Mesothelial cell of epicardium (in vitro differentiated cells): Measurements from ENCODE around the gene ETS2. TPM values are rescaled to one million over a fixed set of nuclear protein-coding genes. Genes with fewer than 3 reads are reported as not detected.

Source experiments
- DNase-seq, 2 experiments: peaks; one replicate each; pipeline ENCODE4 v3.0.0; 2021; ENCODE audit warnings: low spot score in 2 of 2; ENCODE audit not compliant: unreplicated experiment in 2 of 2
- H3K27ac Mint-ChIP-seq: 2 replicates; pipeline ENCODE4 v1.8.0; 2021; ENCODE audit warnings: mixed read lengths
- H3K27me3 Mint-ChIP-seq: 2 replicates; pipeline ENCODE4 v1.8.0; 2021; ENCODE audit warnings: low read depth, mixed read lengths
- H3K36me3 Mint-ChIP-seq: 2 replicates; pipeline ENCODE4 v1.8.0; 2021; ENCODE audit warnings: mixed read lengths
- H3K4me1 Mint-ChIP-seq: 2 replicates; pipeline ENCODE4 v1.8.0; 2021; ENCODE audit warnings: mixed read lengths
- H3K4me3 Mint-ChIP-seq: 2 replicates; pipeline ENCODE4 v1.8.0; 2021; ENCODE audit warnings: mild to moderate bottlenecking, moderate library complexity, mixed read lengths
- H3K9me3 Mint-ChIP-seq: 2 replicates; pipeline ENCODE4 v1.8.0; 2021; ENCODE audit warnings: mixed read lengths
- total RNA-seq: library from RNA; stranded (reverse); gene quantifications from 3 replicates; pipeline ENCODE4 v1.2.1, GENCODE V29; 2021
- TF ChIP-seq, protein P1 (sequence below): fragments of 200-600 bp; sonication (generic); IDR thresholded peaks from one replicate; pipeline ENCODE4 v1.5.0; 2021; ENCODE audit warnings: antibody characterized with exemption; ENCODE audit not compliant: unreplicated experiment

Gene ETS2
- total RNA-seq, 1 donor from 2014 or later: 30.5 TPM

GRCh38 chr21:38821248-38821647, 15.5 kb downstream of the ETS2 start:
- Mint-ChIP-seq H3K36me3 (peaks cover 69% of the 10 kb centered on the region), H3K9me3 (peaks cover 4% of the 10 kb centered on the region), H3K27me3 (no peaks in the 10 kb centered on the region), H3K4me1 (peaks cover 7% of the 10 kb centered on the region), H3K27ac (no peak overlapping the region), H3K4me3 (no peak overlapping the region)
- TF ChIP-seq, protein P1, sequence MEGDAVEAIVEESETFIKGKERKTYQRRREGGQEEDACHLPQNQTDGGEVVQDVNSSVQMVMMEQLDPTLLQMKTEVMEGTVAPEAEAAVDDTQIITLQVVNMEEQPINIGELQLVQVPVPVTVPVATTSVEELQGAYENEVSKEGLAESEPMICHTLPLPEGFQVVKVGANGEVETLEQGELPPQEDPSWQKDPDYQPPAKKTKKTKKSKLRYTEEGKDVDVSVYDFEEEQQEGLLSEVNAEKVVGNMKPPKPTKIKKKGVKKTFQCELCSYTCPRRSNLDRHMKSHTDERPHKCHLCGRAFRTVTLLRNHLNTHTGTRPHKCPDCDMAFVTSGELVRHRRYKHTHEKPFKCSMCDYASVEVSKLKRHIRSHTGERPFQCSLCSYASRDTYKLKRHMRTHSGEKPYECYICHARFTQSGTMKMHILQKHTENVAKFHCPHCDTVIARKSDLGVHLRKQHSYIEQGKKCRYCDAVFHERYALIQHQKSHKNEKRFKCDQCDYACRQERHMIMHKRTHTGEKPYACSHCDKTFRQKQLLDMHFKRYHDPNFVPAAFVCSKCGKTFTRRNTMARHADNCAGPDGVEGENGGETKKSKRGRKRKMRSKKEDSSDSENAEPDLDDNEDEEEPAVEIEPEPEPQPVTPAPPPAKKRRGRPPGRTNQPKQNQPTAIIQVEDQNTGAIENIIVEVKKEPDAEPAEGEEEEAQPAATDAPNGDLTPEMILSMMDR: no peak
- DNase-seq: no peak

- Mint-ChIP-seq H3K4me3 (no peak overlapping the region), H3K9me3 (peaks cover 6% of the 10 kb centered on the region), H3K27me3 (no peaks in the 10 kb centered on the region), H3K27ac (no peak overlapping the region), H3K36me3 (peaks cover 65% of the 10 kb centered on the region), H3K4me1 (peaks cover 7% of the 10 kb centered on the region)
- DNase-seq: no peak
- TF ChIP-seq, protein P1: no peak
Measured at GRCh38 chr21:38821959-38822682, 16.4 kb downstream of the ETS2 start.

DNA sequence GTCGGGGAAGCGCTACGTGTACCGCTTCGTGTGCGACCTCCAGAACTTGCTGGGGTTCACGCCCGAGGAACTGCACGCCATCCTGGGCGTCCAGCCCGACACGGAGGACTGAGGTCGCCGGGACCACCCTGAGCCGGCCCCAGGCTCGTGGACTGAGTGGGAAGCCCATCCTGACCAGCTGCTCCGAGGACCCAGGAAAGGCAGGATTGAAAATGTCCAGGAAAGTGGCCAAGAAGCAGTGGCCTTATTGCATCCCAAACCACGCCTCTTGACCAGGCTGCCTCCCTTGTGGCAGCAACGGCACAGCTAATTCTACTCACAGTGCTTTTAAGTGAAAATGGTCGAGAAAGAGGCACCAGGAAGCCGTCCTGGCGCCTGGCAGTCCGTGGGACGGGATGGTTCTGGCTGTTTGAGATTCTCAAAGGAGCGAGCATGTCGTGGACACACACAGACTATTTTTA, 17.1 kb downstream of the ETS2 start:
- TF ChIP-seq, protein P1: no peak

DNA sequence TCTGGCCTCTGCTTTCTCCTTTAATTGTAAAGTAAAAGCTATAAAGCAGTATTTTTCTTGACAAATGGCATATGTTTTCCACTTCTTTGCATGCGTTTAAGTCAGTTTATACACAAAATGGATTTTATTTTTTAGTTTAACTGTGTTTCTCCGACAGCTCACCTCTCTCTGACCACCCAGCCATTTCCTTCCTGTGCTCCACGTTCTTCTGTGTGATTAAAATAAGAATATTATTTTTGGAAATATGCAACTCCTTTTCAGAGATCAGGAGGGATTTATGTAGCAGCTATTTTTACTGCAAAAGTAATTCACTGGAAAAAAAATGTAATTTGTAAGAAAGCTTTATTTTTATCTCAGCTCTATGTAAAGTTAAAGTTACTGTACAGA, 18.0 kb downstream of the ETS2 start:
- Mint-ChIP-seq H3K27me3 (no peaks in the 10 kb centered on the region), H3K4me1 (peaks cover 7% of the 10 kb centered on the region), H3K27ac (peak overlapping the region; percentile 66), H3K4me3 (no peak overlapping the region), H3K36me3 (peaks cover 56% of the 10 kb centered on the region), H3K9me3 (peaks cover 12% of the 10 kb centered on the region)
- TF ChIP-seq, protein P1: no peak
- no peak for DNase-seq

More for the DNA sequence above, 17.1 kb downstream of the ETS2 start:
- Mint-ChIP-seq H3K27ac (peak overlapping the region; percentile 47), H3K4me3 (no peak overlapping the region), H3K9me3 (peaks cover 12% of the 10 kb centered on the region), H3K36me3 (peaks cover 62% of the 10 kb centered on the region), H3K27me3 (no peaks in the 10 kb centered on the region), H3K4me1 (peaks cover 7% of the 10 kb centered on the region)
- DNase-seq: no peak

- no peak for DNase-seq
- TF ChIP-seq, protein P1: no peak
- Mint-ChIP-seq H3K27me3 (no peaks in the 10 kb centered on the region), H3K27ac (no peak overlapping the region), H3K4me3 (no peak overlapping the region), H3K36me3 (peaks cover 51% of the 10 kb centered on the region), H3K9me3 (peaks cover 8% of the 10 kb centered on the region), H3K4me1 (peaks cover 7% of the 10 kb centered on the region)
Measured at GRCh38 chr21:38824124-38824822, 18.5 kb downstream of the ETS2 start.
